Measurements from ENCODE around the gene SLC27A5. TPM values are rescaled to one million over a fixed set of nuclear protein-coding genes. Genes with fewer than 3 reads are reported as not detected.
"Not testable (repeated sequence)": the region's sequence is repeated elsewhere in the genome, so short reads cannot be mapped to it uniquely, and the experiment has no call there.

The SLC27A5 gene
- total and polyA plus RNA-seq, 3 donors from 2014 or later, result 29.1 to 63.6 (median 37.8) TPM

GRCh38 chr19:58455306-58455705, 56.5 kb downstream of the SLC27A5 start:
- no peak overlapping the region for H3K4me3 ChIP-seq
- H3K27ac ChIP-seq, result no peak overlapping the region
- H3K9me3 ChIP-seq, result no peaks in the 10 kb centered on the region
- H3K27me3 ChIP-seq, result no peaks in the 10 kb centered on the region
- TF ChIP-seq POLR2A (IDR thresholded peaks at IDR 0.05), result no peak
- no peak for TF ChIP-seq CTCF (IDR thresholded peaks at IDR 0.05)
- intact Hi-C loops (cut with DNase I; ENCODE audit: low total_unique reads), result no loop called here
- WGBS, 2 donors, result 80 to 90% methylated on average over 10 to 21 of the region's 21 CpGs
- DNase-seq, result no peak
- peaks cover 3% of the 10 kb centered on the region for H3K36me3 ChIP-seq (ENCODE audit: low read depth, missing control alignments)
- no peaks in the 10 kb centered on the region for H3K4me1 ChIP-seq

DNA sequence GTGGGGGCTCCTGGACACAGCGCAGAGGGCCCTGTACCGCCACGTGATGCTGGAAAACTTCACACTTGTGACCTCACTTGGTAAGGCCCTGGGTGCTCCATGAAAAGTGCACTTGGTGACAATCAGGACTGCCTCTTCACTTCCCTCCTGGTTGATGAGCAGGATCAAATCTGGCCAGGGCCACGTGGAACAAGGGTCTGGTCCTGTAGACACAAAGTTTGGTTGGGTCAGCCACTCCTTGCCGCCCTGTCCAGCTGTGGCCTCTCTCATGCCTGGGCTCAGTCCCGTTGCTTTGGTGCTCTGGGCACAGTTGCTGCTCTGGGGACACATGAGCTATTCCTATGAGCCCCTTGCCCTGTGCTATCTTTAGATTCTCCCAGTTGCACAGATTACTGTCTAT, 58.0 kb downstream of the SLC27A5 start:
- H3K27ac ChIP-seq, result no peak overlapping the region
- 89 to 100% methylated on average over 3 to 6 of the region's 6 CpGs for WGBS, 2 donors
- no peaks in the 10 kb centered on the region for H3K4me1 ChIP-seq
- no peak for TF ChIP-seq POLR2A (IDR thresholded peaks at IDR 0.05)
- no peak for DNase-seq
- intact Hi-C loops (cut with DNase I; ENCODE audit: low total_unique reads), result no loop called here
- no peak overlapping the region for H3K4me3 ChIP-seq
- H3K36me3 ChIP-seq (ENCODE audit: low read depth, missing control alignments), result peaks cover 3% of the 10 kb centered on the region
- no peaks in the 10 kb centered on the region for H3K27me3 ChIP-seq
- no peaks in the 10 kb centered on the region for H3K9me3 ChIP-seq

- Histone ChIP-seq H3K4me3 (peak within 1 kb of the TSS; percentile 81 to 90), H3K9me3 (no peaks in the 10 kb centered on the region), H3K27me3 (no peaks in the 10 kb centered on the region), H3K4me1 (no peaks in the 10 kb centered on the region), H3K36me3 (ENCODE audit: low read depth, missing control alignments) (no peaks in the 10 kb centered on the region), H3K27ac (peak within 1 kb of the TSS in 1 of 2 donors; percentile 45)
- DNase-seq, result peak; percentile 99
- intact Hi-C loops (cut with DNase I; ENCODE audit: low total_unique reads), result no loop called here
- 0% methylated on average over 5 to 54 of the region's 79 CpGs for WGBS, 2 donors
- TF ChIP-seq POLR2A (IDR thresholded peaks at IDR 0.05) (no peak), CTCF (IDR thresholded peaks at IDR 0.05) (no peak)
Measured at GRCh38 chr19:58451358-58452101, 60.3 kb downstream of the SLC27A5 start, which contains the start of gene ZNF324B. Gene ZNF324B (plus strand): TSS chr19:58451622. CDS start chr19:58453702, 2,080 bp downstream.

DNA sequence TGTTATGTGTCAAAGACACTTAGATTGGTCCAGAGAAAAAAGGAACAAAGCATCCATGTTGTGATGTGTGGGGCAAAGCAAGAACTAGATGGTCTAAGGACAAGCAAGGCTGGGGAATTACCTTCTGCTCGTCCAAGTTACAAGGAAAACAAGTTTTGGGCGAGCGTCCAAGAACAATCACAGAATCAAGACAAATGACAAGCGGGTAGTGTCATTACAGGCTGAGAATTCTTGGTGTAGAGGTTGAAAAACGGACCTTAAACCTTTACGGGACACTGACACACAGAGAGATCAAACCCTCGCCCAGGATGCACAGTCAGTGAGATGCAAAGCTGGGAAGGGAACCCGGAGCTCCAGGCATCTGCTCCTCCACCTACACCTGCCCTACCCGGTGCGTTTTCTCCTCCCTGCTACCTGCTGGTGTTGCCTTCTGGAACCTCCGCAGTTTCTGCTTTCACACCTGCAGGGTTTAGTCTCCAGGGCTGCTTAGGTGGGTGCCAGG, 60.9 kb downstream of the SLC27A5 start:
- H3K4me3 ChIP-seq, result peak overlapping the region; percentile 81 to 90
- WGBS, 2 donors, result 4 to 5% methylated on average over 11 of the region's 11 CpGs
- H3K4me1 ChIP-seq, result no peaks in the 10 kb centered on the region
- H3K9me3 ChIP-seq, result no peaks in the 10 kb centered on the region
- intact Hi-C loops (cut with DNase I; ENCODE audit: low total_unique reads), result no loop called here
- DNase-seq, result no peak
- TF ChIP-seq CTCF (IDR thresholded peaks at IDR 0.05) (no peak), POLR2A (IDR thresholded peaks at IDR 0.05) (no peak)
- no peaks in the 10 kb centered on the region for H3K36me3 ChIP-seq (ENCODE audit: low read depth, missing control alignments)
- no peaks in the 10 kb centered on the region for H3K27me3 ChIP-seq
- H3K27ac ChIP-seq, result no peak overlapping the region

DNA sequence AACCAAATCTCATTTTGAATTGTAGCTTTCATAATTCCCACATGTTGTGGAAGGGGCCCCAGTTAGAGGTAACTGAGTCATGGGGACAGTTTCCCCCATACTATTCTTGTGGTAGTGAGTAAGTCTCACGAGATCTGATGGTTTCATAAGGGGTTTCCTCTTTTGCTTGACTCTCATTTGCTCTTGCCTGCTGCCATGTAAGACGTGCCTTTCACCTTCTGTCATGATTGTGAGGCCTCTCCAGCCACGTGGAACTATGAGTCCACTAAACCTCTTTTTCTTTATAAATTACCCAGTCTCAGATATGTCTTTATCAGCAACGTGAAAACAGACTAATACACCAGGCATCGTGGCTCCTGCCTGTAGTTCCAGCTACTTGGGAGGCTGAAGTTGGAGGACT, 61.8 kb downstream of the SLC27A5 start:
- not testable (repeated sequence) for H3K9me3 ChIP-seq
- 65 to 70% methylated on average over 5 of the region's 5 CpGs for WGBS, 2 donors

GRCh38 chr19:58448860-58449259, 62.9 kb downstream of the SLC27A5 start:
- H3K27me3 ChIP-seq; H3K4me3 ChIP-seq; DNase-seq; intact Hi-C loops (cut with DNase I; ENCODE audit: low total_unique reads); H3K9me3 ChIP-seq; H3K27ac ChIP-seq; H3K36me3 ChIP-seq (ENCODE audit: low read depth, missing control alignments); H3K4me1 ChIP-seq: not testable (repeated sequence)
- WGBS, 2 donors, result 77 to 79% methylated on average over 3 of the region's 3 CpGs

More for the DNA sequence above, 61.8 kb downstream of the SLC27A5 start:
- DNase-seq; H3K36me3 ChIP-seq (ENCODE audit: low read depth, missing control alignments); H3K27ac ChIP-seq; intact Hi-C loops (cut with DNase I; ENCODE audit: low total_unique reads); H3K4me3 ChIP-seq; H3K4me1 ChIP-seq; H3K27me3 ChIP-seq: not testable (repeated sequence)

Small RNA genes lying within 50 kb of the gene (microRNA-seq; reads per million reads assigned to microRNA genes)
- 2.8 to 3.5 reads per million in 2 donors for gene MIR6807 (ENCODE audit: borderline number of aligned reads in 2 of 2, borderline replicate concordance in 1 of 2)

Small RNA genes lying within 50 kb of the gene (small RNA-seq; reads per million reads assigned to genes)
- gene MIR6807 (0 to 0.09 reads per million in 2 donors), gene RN7SL525P (0 reads per million in 2 donors), gene RN7SL693P (0 reads per million in 2 donors), gene RNU6-1337P (0 reads per million in 2 donors)

Other genes with a start within 250 kb of the SLC27A5 start
- 10 to 100 TPM in 1 of 2 donors, 1 to 10 TPM in 1; 9.6 to 10.4 TPM for gene ZNF8, start 233.0 kb downstream of the SLC27A5 start, total RNA-seq
- gene ZNF8, start 233.0 kb downstream of the SLC27A5 start, polyA plus RNA-seq (ENCODE audit: insufficient read depth, low read depth, low replicate concordance), result 2.6 TPM
- gene ERVK3-1, start 206.6 kb downstream of the SLC27A5 start, total RNA-seq, result 10 to 100 TPM; 48.9 to 58.5 TPM
- gene ERVK3-1, start 206.6 kb downstream of the SLC27A5 start, polyA plus RNA-seq (ENCODE audit: insufficient read depth, low read depth, low replicate concordance), result 34.0 TPM
- gene ZSCAN22, start 185.0 kb downstream of the SLC27A5 start, total RNA-seq, result 1 to 10 TPM; 3.5 to 4.9 TPM
- gene ZSCAN22, start 185.0 kb downstream of the SLC27A5 start, polyA plus RNA-seq (ENCODE audit: insufficient read depth, low read depth, low replicate concordance), result 2.4 TPM
- gene A1BG, start 158.5 kb downstream of the SLC27A5 start, total RNA-seq, result 10 to 100 TPM in 1 of 2 donors, 1 to 10 TPM in 1; 3.5 to 13.1 TPM
- gene A1BG, start 158.5 kb downstream of the SLC27A5 start, polyA plus RNA-seq (ENCODE audit: insufficient read depth, low read depth, low replicate concordance), result 4.5 TPM
- gene ZNF497, start 149.2 kb downstream of the SLC27A5 start, total RNA-seq, result 10 to 100 TPM; 10.3 to 10.7 TPM
- gene ZNF497, start 149.2 kb downstream of the SLC27A5 start, polyA plus RNA-seq (ENCODE audit: insufficient read depth, low read depth, low replicate concordance), result 2.6 TPM
- gene ZNF837, start 131.0 kb downstream of the SLC27A5 start, total RNA-seq, result 1 to 10 TPM; 6.2 to 9.3 TPM
- 1.3 TPM for gene ZNF837, start 131.0 kb downstream of the SLC27A5 start, polyA plus RNA-seq (ENCODE audit: insufficient read depth, low read depth, low replicate concordance)
- 1,000 to 10,000 TPM in 1 of 2 donors, 100 to 1,000 TPM in 1; 437 to 1,004 TPM for gene RPS5, start 124.7 kb downstream of the SLC27A5 start, total RNA-seq
- 746 TPM for gene RPS5, start 124.7 kb downstream of the SLC27A5 start, polyA plus RNA-seq (ENCODE audit: insufficient read depth, low read depth, low replicate concordance)
- gene RNF225, start 116.3 kb downstream of the SLC27A5 start, total RNA-seq, result not detected
- not detected for gene RNF225, start 116.3 kb downstream of the SLC27A5 start, polyA plus RNA-seq (ENCODE audit: insufficient read depth, low read depth, low replicate concordance)
- 10 to 100 TPM; 22.1 to 33.9 TPM for gene ZNF584, start 103.3 kb downstream of the SLC27A5 start, total RNA-seq
- 10.4 TPM for gene ZNF584, start 103.3 kb downstream of the SLC27A5 start, polyA plus RNA-seq (ENCODE audit: insufficient read depth, low read depth, low replicate concordance)
- 10 to 100 TPM; 11.4 to 11.6 TPM for gene ZNF132, start 71.8 kb downstream of the SLC27A5 start, total RNA-seq
- gene ZNF132, start 71.8 kb downstream of the SLC27A5 start, polyA plus RNA-seq (ENCODE audit: insufficient read depth, low read depth, low replicate concordance), result 5.5 TPM
- 10 to 100 TPM in 1 of 2 donors, 1 to 10 TPM in 1; 8.5 to 15.8 TPM for gene ZNF324B, start 60.4 kb downstream of the SLC27A5 start, total RNA-seq
- gene ZNF324B, start 60.4 kb downstream of the SLC27A5 start, polyA plus RNA-seq (ENCODE audit: insufficient read depth, low read depth, low replicate concordance), result 4.8 TPM
- gene ZNF324, start 44.9 kb downstream of the SLC27A5 start, total RNA-seq, result 10 to 100 TPM; 23.2 to 24.8 TPM
- gene ZNF324, start 44.9 kb downstream of the SLC27A5 start, polyA plus RNA-seq (ENCODE audit: insufficient read depth, low read depth, low replicate concordance), result 7.8 TPM
- 10 to 100 TPM; 33.6 to 38.7 TPM for gene ZNF446, start 35.6 kb downstream of the SLC27A5 start, total RNA-seq
- 24.3 TPM for gene ZNF446, start 35.6 kb downstream of the SLC27A5 start, polyA plus RNA-seq (ENCODE audit: insufficient read depth, low read depth, low replicate concordance)
- 10 to 100 TPM; 14.0 to 15.1 TPM for gene ZBTB45, start 7.8 kb upstream of the SLC27A5 start, total RNA-seq
- gene ZBTB45, start 7.8 kb upstream of the SLC27A5 start, polyA plus RNA-seq (ENCODE audit: insufficient read depth, low read depth, low replicate concordance), result 6.9 TPM
- 100 to 1,000 TPM; 415 to 521 TPM for gene TRIM28, start 32.1 kb upstream of the SLC27A5 start, total RNA-seq
- gene TRIM28, start 32.1 kb upstream of the SLC27A5 start, polyA plus RNA-seq (ENCODE audit: insufficient read depth, low read depth, low replicate concordance), result 694 TPM
- gene CHMP2A, start 43.1 kb upstream of the SLC27A5 start, total RNA-seq, result 100 to 1,000 TPM; 115 to 126 TPM
- gene CHMP2A, start 43.1 kb upstream of the SLC27A5 start, polyA plus RNA-seq (ENCODE audit: insufficient read depth, low read depth, low replicate concordance), result 155 TPM
- 10 to 100 TPM; 65.0 to 65.2 TPM for gene UBE2M, start 46.6 kb upstream of the SLC27A5 start, total RNA-seq
- gene UBE2M, start 46.6 kb upstream of the SLC27A5 start, polyA plus RNA-seq (ENCODE audit: insufficient read depth, low read depth, low replicate concordance), result 155 TPM
- gene MZF1, start 61.3 kb upstream of the SLC27A5 start, total RNA-seq, result 10 to 100 TPM; 55.8 to 56.1 TPM
- gene MZF1, start 61.3 kb upstream of the SLC27A5 start, polyA plus RNA-seq (ENCODE audit: insufficient read depth, low read depth, low replicate concordance), result 23.9 TPM

Data from testis (tissue), 3 donors.